Neural progenitor cell (in vitro differentiated cells): ENCODE data around the gene CSTF1. TPM values are rescaled to one million over a fixed set of nuclear protein-coding genes. Genes with fewer than 3 reads are reported as not detected.

ENCODE experiments used
- DNase-seq: peaks from one replicate; pipeline ENCODE4 v3.0.0-alpha.2; 2016; ENCODE audit warnings: low spot score
- H2AFZ ChIP-seq: fragments of 200-600 bp; sonication (generic); replicated peaks from 2 replicates; pipeline ENCODE4 v1.6.1; 2016; ENCODE audit warnings: antibody characterized with exemption
- H3F3A ChIP-seq: fragments of 200-600 bp; sonication (generic); 2 replicates; pipeline ENCODE4 v1.6.1; 2016; ENCODE audit warnings: antibody characterized with exemption, low read depth
- H3K27ac ChIP-seq: fragments of 200-600 bp; sonication (generic); 2 replicates; pipeline ENCODE4 v1.5.1; 2016; ENCODE audit warnings: mild to moderate bottlenecking
- H3K27me3 ChIP-seq: fragments of 200-600 bp; sonication (generic); 2 replicates; pipeline ENCODE4 v1.6.1; 2016; ENCODE audit warnings: mild to moderate bottlenecking, moderate library complexity
- H3K36me3 ChIP-seq: fragments of 200-600 bp; sonication (generic); 2 replicates; pipeline ENCODE4 v1.5.1; 2016
- H3K4me1 ChIP-seq: fragments of 200-600 bp; sonication (generic); 2 replicates; pipeline ENCODE4 v1.6.1; 2016; ENCODE audit warnings: mixed run types
- H3K4me2 ChIP-seq: fragments of 200-600 bp; sonication (generic); 2 replicates; pipeline ENCODE4 v1.6.1; 2016
- H3K4me3 ChIP-seq: fragments of 200-600 bp; sonication (generic); 2 replicates; pipeline ENCODE4 v1.5.1; 2016
- H3K79me2 ChIP-seq: fragments of 200-600 bp; sonication (generic); 2 replicates; pipeline ENCODE4 v1.6.1; 2016; ENCODE audit warnings: low read depth
- H3K9ac ChIP-seq: fragments of 200-600 bp; sonication (generic); 2 replicates; pipeline ENCODE4 v1.6.1; 2016
- H3K9me3 ChIP-seq: fragments of 200-600 bp; sonication (generic); 2 replicates; pipeline ENCODE4 v1.5.1; 2016; ENCODE audit warnings: low read depth
- H4K20me1 ChIP-seq: fragments of 200-600 bp; sonication (generic); 2 replicates; pipeline ENCODE4 v1.6.1; 2016; ENCODE audit warnings: low read depth
- H3K27ac Mint-ChIP-seq: 3 replicates; pipeline ENCODE4 v1.8.0; 2021; ENCODE audit warnings: mixed read lengths
- H3K27me3 Mint-ChIP-seq: 2 replicates; pipeline ENCODE4 v1.8.0; 2022; ENCODE audit warnings: low read depth, mild to moderate bottlenecking, inconsistent platforms, moderate library complexity, mixed read lengths; ENCODE audit not compliant: insufficient read depth
- H3K36me3 Mint-ChIP-seq: 3 replicates; pipeline ENCODE4 v1.8.0; 2021; ENCODE audit warnings: mixed read lengths
- H3K4me1 Mint-ChIP-seq: 3 replicates; pipeline ENCODE4 v1.8.0; 2021; ENCODE audit warnings: mixed read lengths
- H3K4me3 Mint-ChIP-seq: 3 replicates; pipeline ENCODE4 v1.8.0; 2021; ENCODE audit warnings: mild to moderate bottlenecking, moderate library complexity, mixed read lengths
- H3K9me3 Mint-ChIP-seq: 3 replicates; pipeline ENCODE4 v1.8.0; 2020; ENCODE audit warnings: mixed read lengths
- CTCF ChIP-seq: fragments of 200-600 bp; sonication (generic); IDR thresholded peaks from 2 replicates; pipeline ENCODE4 v1.5.1; 2017; ENCODE audit warnings: antibody characterized with exemption, mild to moderate bottlenecking
- EZH2 ChIP-seq: fragments of 200-600 bp; sonication (generic); IDR thresholded peaks from 2 replicates; pipeline ENCODE4 v1.6.1; 2017; ENCODE audit warnings: antibody characterized with exemption, mild to moderate bottlenecking, moderate library complexity
- EZH2phosphoT487 ChIP-seq: fragments of 200-600 bp; sonication (generic); IDR thresholded peaks from 2 replicates; pipeline ENCODE4 v1.6.1; 2017; ENCODE audit warnings: antibody characterized with exemption
- total RNA-seq: library from RNA; depleted of rRNA; stranded (reverse); fragments of >200 nt; gene quantifications from 2 replicates; pipeline ENCODE4 v1.2.3, GENCODE V29; 2015; ENCODE audit warnings: low replicate concordance

Gene CSTF1
- total RNA-seq, 1 donor from 2014 or later: 87.2 TPM

GRCh38 chr20:56358070-56358469, 34.4 kb upstream of the CSTF1 start:
- H3K4me3 ChIP-seq: peak overlapping the region; percentile 18
- DNase-seq: no peak
- H3K4me1 ChIP-seq: peaks cover 20% of the 10 kb centered on the region
- no peak overlapping the region for H3K9ac ChIP-seq
- H3K4me3 Mint-ChIP-seq: peak overlapping the region; percentile 88
- peak overlapping the region; percentile 1 for H2AFZ ChIP-seq
- no peaks in the 10 kb centered on the region for H3K36me3 ChIP-seq
- H3K9me3 Mint-ChIP-seq: no peaks in the 10 kb centered on the region
- no peaks in the 10 kb centered on the region for H3K36me3 Mint-ChIP-seq
- peaks cover 5% of the 10 kb centered on the region for H3K27me3 Mint-ChIP-seq
- peak overlapping the region; percentile 42 for H3K27ac Mint-ChIP-seq
- H3K27ac ChIP-seq: no peak overlapping the region
- H3K4me1 Mint-ChIP-seq: peaks cover 37% of the 10 kb centered on the region
- H3F3A ChIP-seq: peaks cover 17% of the 10 kb centered on the region
- peak overlapping the region; percentile 47 for H3K4me2 ChIP-seq
- no peak for TF ChIP-seq CTCF
- no peak for TF ChIP-seq EZH2
- no peak for TF ChIP-seq EZH2phosphoT487
- no peaks in the 10 kb centered on the region for H3K79me2 ChIP-seq
- peaks cover 15% of the 10 kb centered on the region for H3K27me3 ChIP-seq
- peaks cover 9% of the 10 kb centered on the region for H4K20me1 ChIP-seq
- no peaks in the 10 kb centered on the region for H3K9me3 ChIP-seq

GRCh38 chr20:56358600-56359211, 33.7 kb upstream of the CSTF1 start, which contains the start of gene FAM210B:
Gene FAM210B, plus strand, starts transcription at chr20:56358974. Its CDS starts 32 bp downstream, at chr20:56359006.
- peak within 1 kb of the TSS; percentile 71 for H2AFZ ChIP-seq
- H3K27me3 ChIP-seq: peaks cover 15% of the 10 kb centered on the region
- peak within 1 kb of the TSS; percentile 60 for H3K27ac Mint-ChIP-seq
- no peak within 1 kb of the TSS for H3K9ac ChIP-seq
- H3K4me3 Mint-ChIP-seq: peak within 1 kb of the TSS; percentile 92
- peaks cover 17% of the 10 kb centered on the region for H3F3A ChIP-seq
- H3K79me2 ChIP-seq: no peaks in the 10 kb centered on the region
- peaks cover 5% of the 10 kb centered on the region for H3K27me3 Mint-ChIP-seq
- H3K4me3 ChIP-seq: peak within 1 kb of the TSS; percentile 81
- H3K9me3 Mint-ChIP-seq: no peaks in the 10 kb centered on the region
- no peaks in the 10 kb centered on the region for H3K9me3 ChIP-seq
- no peak for TF ChIP-seq EZH2phosphoT487
- TF ChIP-seq CTCF: no peak
- no peak for TF ChIP-seq EZH2
- H3K36me3 ChIP-seq: no peaks in the 10 kb centered on the region
- H3K4me1 ChIP-seq: peaks cover 20% of the 10 kb centered on the region
- no peak within 1 kb of the TSS for H3K27ac ChIP-seq
- peak within 1 kb of the TSS; percentile 98 for H3K4me2 ChIP-seq
- peaks cover 33% of the 10 kb centered on the region for H3K4me1 Mint-ChIP-seq
- peak; percentile 96 for DNase-seq
- no peaks in the 10 kb centered on the region for H3K36me3 Mint-ChIP-seq
- peaks cover 9% of the 10 kb centered on the region for H4K20me1 ChIP-seq

- Histone ChIP-seq H3F3A (peaks cover 17% of the 10 kb centered on the region), H4K20me1 (peaks cover 9% of the 10 kb centered on the region), H3K36me3 (no peaks in the 10 kb centered on the region), H3K27me3 (peaks cover 15% of the 10 kb centered on the region), H3K79me2 (no peaks in the 10 kb centered on the region), H3K9ac (no peak overlapping the region), H3K4me1 (peaks cover 20% of the 10 kb centered on the region), H2AFZ (peak overlapping the region; percentile 71), H3K27ac (no peak overlapping the region), H3K4me2 (peak overlapping the region; percentile 98), H3K9me3 (no peaks in the 10 kb centered on the region), H3K4me3 (peak overlapping the region; percentile 81)
- Mint-ChIP-seq H3K4me1 (peaks cover 29% of the 10 kb centered on the region), H3K9me3 (no peaks in the 10 kb centered on the region), H3K27ac (peak overlapping the region; percentile 60), H3K4me3 (peak overlapping the region; percentile 92), H3K36me3 (peaks cover 3% of the 10 kb centered on the region), H3K27me3 (peaks cover 5% of the 10 kb centered on the region)
- peak; percentile 64 for DNase-seq
- TF ChIP-seq CTCF (no peak), EZH2 (no peak), EZH2phosphoT487 (no peak)
Measured at GRCh38 chr20:56359212-56360132, 33.0 kb upstream of the CSTF1 start.
